ENCODE results near the gene CD6.

GRCh38 chr11:61021661-61022212 is 50.3 kb downstream of the CD6 start:
- TF ChIP-seq CTCF (IDR thresholded peaks at IDR 0.05 in 2 of 3, conservative IDR thresholded peaks at IDR 0.05 in 1 of 3; ENCODE audit: borderline replicate concordance in 1 of 3, insufficient read depth in 1 of 3, low read depth in 2 of 3, low read length in 2 of 3) (no peak), EZH2 (IDR thresholded peaks at IDR 0.05) (no peak), SRF (IDR thresholded peaks at IDR 0.05; ENCODE audit: low read depth) (no peak), POLR2A (IDR thresholded peaks at IDR 0.05; ENCODE audit: borderline replicate concordance, extremely low read depth, insufficient read depth, insufficient read length) (no peak), ZBTB33 (IDR thresholded peaks at IDR 0.05; ENCODE audit: extremely low read depth, insufficient replicate concordance, low read length) (no peak), JUND (IDR thresholded peaks at IDR 0.05) (no peak), ELF1 (IDR thresholded peaks at IDR 0.05; ENCODE audit: borderline replicate concordance, low read depth) (no peak), CBX3 (IDR thresholded peaks at IDR 0.05; ENCODE audit: low read depth) (no peak)

Data from HCT116 (cell line).